ENCODE results near the gene MAN1B1.

DNA sequence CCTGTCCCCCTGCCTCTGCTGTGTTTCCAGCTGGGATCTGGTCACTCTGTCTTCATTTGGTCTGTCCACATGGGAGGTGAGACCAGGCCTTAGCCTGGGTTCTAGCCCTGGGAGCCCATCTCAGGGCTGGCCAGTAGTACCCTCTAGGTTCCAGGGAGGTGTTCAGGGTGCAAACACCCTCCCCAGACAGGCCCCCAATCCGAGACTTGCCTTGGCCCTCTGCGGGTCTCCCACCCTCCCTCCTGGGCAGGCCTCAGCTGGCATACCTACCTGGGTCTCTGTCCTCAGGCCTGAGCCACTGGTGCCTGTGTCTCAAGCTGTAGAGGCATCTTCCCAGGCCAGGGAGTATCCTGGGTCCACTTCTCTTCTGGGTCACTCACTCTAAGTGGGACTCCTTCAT lies 15.5 kb upstream of the MAN1B1 start:
- TF ChIP-seq POLR2A (IDR thresholded peaks at IDR 0.05; ENCODE audit: low read depth, low read length) (no peak), TAF1 (IDR thresholded peaks at IDR 0.05; ENCODE audit: low read depth, low read length) (no peak), SPI1 (IDR thresholded peaks at IDR 0.05; ENCODE audit: low read depth, low read length) (no peak), POLR2AphosphoS5 (IDR thresholded peaks at IDR 0.05; ENCODE audit: low read depth, low read length) (no peak), PAX5 (IDR thresholded peaks at IDR 0.05; ENCODE audit: insufficient read depth, low read length, severe bottlenecking) (no peak)

Data from GM12891 (cell line).